Panc1 (cell line): ENCODE measurements around the gene DUSP16. TPM values are rescaled to one million over a fixed set of nuclear protein-coding genes. Genes with fewer than 3 reads are reported as not detected.
"Not testable (repeated sequence)": the region's sequence is repeated elsewhere in the genome, so short reads cannot be mapped to it uniquely, and the experiment has no call there.

Experiments used
- ATAC-seq: fragments of 200-7000 bp; cut with Tn5 transposase; 2 replicates; pipeline ENCODE4 v1.9.1; 2020; ENCODE audit warnings: mild to moderate bottlenecking, moderate library complexity
- BruUV-seq: library from RNA; stranded (reverse); fragments of 400-500 nt; replicated peaks from 2 replicates; lab custom pipeline; 2021; lab: Mats Ljungman, UMichigan
- CTCF ChIA-PET: fragments of 300-600 bp; sonication (Branson Sonifier 250); formaldehyde crosslinking; loops from one replicate; lab custom pipeline; 2022; ENCODE audit warnings: antibody characterized with exemption; lab: Charles Lee
- POLR2A ChIA-PET: fragments of 300-600 bp; sonication (Branson Sonifier 250); formaldehyde crosslinking; loops from one replicate; lab custom pipeline; 2022; ENCODE audit warnings: antibody characterized with exemption; lab: Charles Lee
- DNase-seq: peaks from one replicate; pipeline ENCODE4 v3.0.0-alpha.2; 2010; ENCODE audit warnings: low read depth, low spot score
- H3K27ac ChIP-seq: 2 replicates; pipeline ENCODE4 v1.5.1; 2011; ENCODE audit warnings: mild to moderate bottlenecking, low read length, inconsistent platforms
- H3K27me3 ChIP-seq: fragments of 200-500 bp; sonication (Bioruptor generic); 2 replicates; pipeline ENCODE4 v1.6.0; 2014; ENCODE audit warnings: low read length, inconsistent platforms; ENCODE audit not compliant: control insufficient read depth, insufficient read depth
- H3K36me3 ChIP-seq: fragments of 200-500 bp; sonication (Bioruptor generic); 2 replicates; pipeline ENCODE4 v1.5.1; 2014; ENCODE audit warnings: inconsistent platforms, mild to moderate bottlenecking, low read length, moderate library complexity; ENCODE audit not compliant: control insufficient read depth, insufficient read depth
- H3K4me1 ChIP-seq: 2 replicates; pipeline ENCODE4 v1.5.1; 2011; ENCODE audit warnings: inconsistent platforms, mild to moderate bottlenecking, low read length, moderate library complexity; ENCODE audit not compliant: control insufficient read depth, insufficient read depth
- H3K4me3 ChIP-seq, 2 experiments: 2 replicates each; pipeline ENCODE4 v1.5.1; 2011 to 2012; ENCODE audit warnings: low read depth in 2 of 2, low read length in 2 of 2, mild to moderate bottlenecking in 2 of 2, inconsistent platforms in 1 of 2, moderate library complexity in 1 of 2
- H3K9me3 ChIP-seq: fragments of 200-500 bp; sonication (Bioruptor generic); 2 replicates; pipeline ENCODE4 v1.5.1; 2014; ENCODE audit warnings: low read depth, mild to moderate bottlenecking, inconsistent platforms, low read length, moderate library complexity; ENCODE audit not compliant: control insufficient read depth, insufficient read depth
- POLR2AphosphoS5 ChIP-seq: IDR thresholded peaks from 2 replicates; pipeline ENCODE4 v1.6.1; 2012; ENCODE audit warnings: mild to moderate bottlenecking, low read depth, low read length, moderate library complexity
- SIN3A ChIP-seq: IDR thresholded peaks from 2 replicates; pipeline ENCODE4 v1.6.1; 2012; ENCODE audit warnings: low read depth, mild to moderate bottlenecking, low read length, moderate library complexity, borderline replicate concordance; ENCODE audit not compliant: insufficient read depth
- TCF7L2 ChIP-seq: IDR thresholded peaks from 2 replicates; pipeline ENCODE4 v1.6.1; 2011; ENCODE audit warnings: mild to moderate bottlenecking, low read depth, low read length, inconsistent platforms
- in situ Hi-C: cut with HindIII; loops from 2 replicates; pipeline ENCODE4 v1.10.0; 2016; ENCODE audit warnings: low sequenced_read_pairs, low pct_unique_long_range_greater_than_20kb
- intact Hi-C: fragments of 100-400 bp; cut with micrococcal nuclease; formaldehyde crosslinking; loops from one replicate; pipeline ENCODE4 v1.10.0; 2022; ENCODE audit not compliant: unreplicated experiment
- total RNA-seq: library from RNA; stranded (reverse); gene quantifications from one replicate; pipeline ENCODE4 v1.2.1, GENCODE V29; 2021; ENCODE audit not compliant: unreplicated experiment
- TF ChIP-seq, protein P1 (sequence below): fragments of 450-650 bp; IDR thresholded peaks from 2 replicates; pipeline ENCODE4 v1.5.1; 2017; ENCODE audit warnings: mild to moderate bottlenecking
- TF ChIP-seq, protein P2 (sequence below), 2 experiments: IDR thresholded peaks; 2 replicates each; pipeline ENCODE4 v1.6.1; 2011 to 2012; ENCODE audit warnings: low read depth in 2 of 2, control low read depth in 1 of 2, low read length in 1 of 2, mild to moderate bottlenecking in 1 of 2, moderate library complexity in 1 of 2; ENCODE audit not compliant: insufficient read depth in 1 of 2

The DUSP16 gene
- total RNA-seq, 1 experiment from 2014 or later: 12.9 TPM

DNA sequence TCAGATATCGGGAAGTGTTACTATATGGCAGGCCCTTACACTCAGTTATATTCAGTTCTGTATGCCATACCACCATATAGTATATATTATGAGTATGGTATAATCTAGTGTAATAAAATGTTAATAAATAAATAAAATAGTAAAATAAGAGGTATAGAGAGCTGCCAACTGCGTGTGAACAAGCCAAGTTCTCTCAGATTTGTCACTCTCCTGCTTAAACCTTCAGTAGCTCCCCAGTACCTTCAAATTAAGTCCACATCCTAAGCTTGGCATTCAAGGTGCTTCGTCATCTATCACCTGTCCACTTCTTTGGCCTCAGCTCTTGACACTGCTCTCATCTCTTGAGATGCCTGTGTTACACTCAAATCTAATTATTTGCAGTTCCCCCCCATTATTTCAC is 36.2 kb upstream of the DUSP16 start:
- no peaks in the 10 kb centered on the region for H3K27me3 ChIP-seq
- in situ Hi-C loops (no loop called here), intact Hi-C loops (no loop called here)
- no peak for DNase-seq
- POLR2A ChIA-PET: no interaction called here
- no peak overlapping the region for H3K27ac ChIP-seq
- H3K9me3 ChIP-seq: no peaks in the 10 kb centered on the region
- CTCF ChIA-PET: no interaction called here
- BruUV-seq: no TSS peak
- TF ChIP-seq, protein P1, sequence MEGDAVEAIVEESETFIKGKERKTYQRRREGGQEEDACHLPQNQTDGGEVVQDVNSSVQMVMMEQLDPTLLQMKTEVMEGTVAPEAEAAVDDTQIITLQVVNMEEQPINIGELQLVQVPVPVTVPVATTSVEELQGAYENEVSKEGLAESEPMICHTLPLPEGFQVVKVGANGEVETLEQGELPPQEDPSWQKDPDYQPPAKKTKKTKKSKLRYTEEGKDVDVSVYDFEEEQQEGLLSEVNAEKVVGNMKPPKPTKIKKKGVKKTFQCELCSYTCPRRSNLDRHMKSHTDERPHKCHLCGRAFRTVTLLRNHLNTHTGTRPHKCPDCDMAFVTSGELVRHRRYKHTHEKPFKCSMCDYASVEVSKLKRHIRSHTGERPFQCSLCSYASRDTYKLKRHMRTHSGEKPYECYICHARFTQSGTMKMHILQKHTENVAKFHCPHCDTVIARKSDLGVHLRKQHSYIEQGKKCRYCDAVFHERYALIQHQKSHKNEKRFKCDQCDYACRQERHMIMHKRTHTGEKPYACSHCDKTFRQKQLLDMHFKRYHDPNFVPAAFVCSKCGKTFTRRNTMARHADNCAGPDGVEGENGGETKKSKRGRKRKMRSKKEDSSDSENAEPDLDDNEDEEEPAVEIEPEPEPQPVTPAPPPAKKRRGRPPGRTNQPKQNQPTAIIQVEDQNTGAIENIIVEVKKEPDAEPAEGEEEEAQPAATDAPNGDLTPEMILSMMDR: no peak
- TF ChIP-seq TCF7L2: no peak
- TF ChIP-seq POLR2AphosphoS5: no peak
- TF ChIP-seq, protein P2, sequence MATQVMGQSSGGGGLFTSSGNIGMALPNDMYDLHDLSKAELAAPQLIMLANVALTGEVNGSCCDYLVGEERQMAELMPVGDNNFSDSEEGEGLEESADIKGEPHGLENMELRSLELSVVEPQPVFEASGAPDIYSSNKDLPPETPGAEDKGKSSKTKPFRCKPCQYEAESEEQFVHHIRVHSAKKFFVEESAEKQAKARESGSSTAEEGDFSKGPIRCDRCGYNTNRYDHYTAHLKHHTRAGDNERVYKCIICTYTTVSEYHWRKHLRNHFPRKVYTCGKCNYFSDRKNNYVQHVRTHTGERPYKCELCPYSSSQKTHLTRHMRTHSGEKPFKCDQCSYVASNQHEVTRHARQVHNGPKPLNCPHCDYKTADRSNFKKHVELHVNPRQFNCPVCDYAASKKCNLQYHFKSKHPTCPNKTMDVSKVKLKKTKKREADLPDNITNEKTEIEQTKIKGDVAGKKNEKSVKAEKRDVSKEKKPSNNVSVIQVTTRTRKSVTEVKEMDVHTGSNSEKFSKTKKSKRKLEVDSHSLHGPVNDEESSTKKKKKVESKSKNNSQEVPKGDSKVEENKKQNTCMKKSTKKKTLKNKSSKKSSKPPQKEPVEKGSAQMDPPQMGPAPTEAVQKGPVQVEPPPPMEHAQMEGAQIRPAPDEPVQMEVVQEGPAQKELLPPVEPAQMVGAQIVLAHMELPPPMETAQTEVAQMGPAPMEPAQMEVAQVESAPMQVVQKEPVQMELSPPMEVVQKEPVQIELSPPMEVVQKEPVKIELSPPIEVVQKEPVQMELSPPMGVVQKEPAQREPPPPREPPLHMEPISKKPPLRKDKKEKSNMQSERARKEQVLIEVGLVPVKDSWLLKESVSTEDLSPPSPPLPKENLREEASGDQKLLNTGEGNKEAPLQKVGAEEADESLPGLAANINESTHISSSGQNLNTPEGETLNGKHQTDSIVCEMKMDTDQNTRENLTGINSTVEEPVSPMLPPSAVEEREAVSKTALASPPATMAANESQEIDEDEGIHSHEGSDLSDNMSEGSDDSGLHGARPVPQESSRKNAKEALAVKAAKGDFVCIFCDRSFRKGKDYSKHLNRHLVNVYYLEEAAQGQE (IDR thresholded peaks at IDR 0.05; ENCODE audit: insufficient read depth in 1 of 2, low read depth in 2 of 2, low read length in 1 of 2): no peak
- no peak for TF ChIP-seq SIN3A
- no peak for ATAC-seq
- no peaks in the 10 kb centered on the region for H3K36me3 ChIP-seq
- H3K4me1 ChIP-seq: no peaks in the 10 kb centered on the region
- H3K4me3 ChIP-seq: no peak overlapping the region

DNA sequence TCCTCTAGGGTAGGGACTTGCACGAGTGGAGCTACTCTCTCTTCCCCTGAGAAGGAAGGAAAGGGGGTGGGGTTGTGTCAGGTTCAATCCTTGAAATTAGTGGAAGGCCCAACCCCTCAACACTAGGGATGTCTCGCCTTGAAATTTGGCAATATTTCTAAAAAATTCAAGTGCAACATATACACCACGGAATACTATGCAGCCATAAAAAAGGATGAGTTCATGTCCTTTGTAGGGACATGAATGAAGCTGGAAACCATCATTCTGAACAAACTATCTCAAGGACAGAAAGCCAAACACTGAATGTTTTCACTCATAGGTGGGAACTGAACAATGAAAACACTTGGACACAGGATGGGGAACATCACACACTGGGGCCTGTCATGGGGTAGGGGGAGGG is 33.9 kb upstream of the DUSP16 start:
- CTCF ChIA-PET: not testable (repeated sequence)

DNA sequence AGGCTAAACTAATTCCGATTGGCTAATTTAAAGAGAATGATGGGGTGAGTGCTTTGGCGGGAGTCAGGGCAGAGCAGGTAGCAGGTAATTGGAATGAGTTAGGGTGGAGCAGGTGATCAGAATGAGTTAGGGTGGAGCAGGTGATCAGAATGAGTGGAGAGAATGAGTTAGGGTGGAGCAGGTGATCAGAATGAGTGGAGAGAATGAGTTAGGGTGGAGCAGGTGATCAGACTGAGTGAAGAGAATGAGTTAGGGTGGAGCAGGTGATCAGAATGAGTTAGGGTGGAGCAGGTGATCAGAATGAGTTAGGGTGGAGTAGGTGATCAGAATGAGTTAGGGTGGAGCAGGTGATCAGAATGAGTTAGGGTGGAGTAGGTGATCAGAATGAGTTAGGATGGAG is 33.3 kb upstream of the DUSP16 start:
- CTCF ChIA-PET, H3K9me3 ChIP-seq: not testable (repeated sequence)

More for the DNA sequence above, 33.9 kb upstream of the DUSP16 start:
- DNase-seq, H3K27me3 ChIP-seq, H3K9me3 ChIP-seq, H3K27ac ChIP-seq, H3K4me1 ChIP-seq, intact Hi-C loops, POLR2A ChIA-PET, in situ Hi-C loops, ATAC-seq, H3K36me3 ChIP-seq, BruUV-seq, H3K4me3 ChIP-seq: not testable (repeated sequence)

More for the DNA sequence above, 33.3 kb upstream of the DUSP16 start:
- H3K4me3 ChIP-seq, H3K27me3 ChIP-seq, DNase-seq, in situ Hi-C loops, H3K36me3 ChIP-seq, BruUV-seq, H3K27ac ChIP-seq, POLR2A ChIA-PET, H3K4me1 ChIP-seq, intact Hi-C loops, ATAC-seq: not testable (repeated sequence)
